ENCODE data around the gene PDGFA. TPM values are rescaled to one million over a fixed set of nuclear protein-coding genes. Genes with fewer than 3 reads are reported as not detected.

Gene PDGFA
- total RNA-seq, 2 donors from 2014 or later = 175 to 219 TPM

GRCh38 chr7:538764-539685 lies 19.4 kb upstream of the PDGFA start:
- Histone ChIP-seq H3K27ac (peak overlapping the region; percentile 58 to 64), H3K9me3 (no peaks in the 10 kb centered on the region), H3K4me1 (ENCODE audit: control insufficient read depth in 1 of 2, low read depth in 2 of 2) (peaks cover 27 to 42% of the 10 kb centered on the region in 2 donors), H3K4me3 (no peak overlapping the region), H3K27me3 (replicated peaks; ENCODE audit: insufficient read depth) (no peaks in the 10 kb centered on the region), H3K36me3 (no peaks in the 10 kb centered on the region)
- TF ChIP-seq CTCF (IDR thresholded peaks at IDR 0.05) = no peak
- ATAC-seq (ENCODE audit: insufficient number of reproducible peaks, low FRiP score, low read depth) (no peak), DNase-seq (ENCODE audit: low spot score) (no peak)

- H3K27ac ChIP-seq = peak overlapping the region; percentile 58 to 64
- TF ChIP-seq CTCF (IDR thresholded peaks at IDR 0.05) = no peak
- H3K36me3 ChIP-seq = no peaks in the 10 kb centered on the region
- H3K9me3 ChIP-seq = no peaks in the 10 kb centered on the region
- ATAC-seq (ENCODE audit: insufficient number of reproducible peaks, low FRiP score, low read depth) (peak; percentile 32), DNase-seq (ENCODE audit: low spot score) (no peak)
- peaks cover 25 to 36% of the 10 kb centered on the region in 2 donors for H3K4me1 ChIP-seq (ENCODE audit: control insufficient read depth in 1 of 2, low read depth in 2 of 2)
- no peaks in the 10 kb centered on the region for H3K27me3 ChIP-seq (replicated peaks; ENCODE audit: insufficient read depth)
- peak overlapping the region; percentile 32 for H3K4me3 ChIP-seq
Observed at GRCh38 chr7:537911-538634, 18.4 kb upstream of the PDGFA start.

- no peak for ATAC-seq (ENCODE audit: insufficient number of reproducible peaks, low FRiP score, low read depth)
- H3K9me3 ChIP-seq = no peaks in the 10 kb centered on the region
- DNase-seq (ENCODE audit: low spot score) = no peak
- no peak for TF ChIP-seq CTCF (IDR thresholded peaks at IDR 0.05)
- H3K36me3 ChIP-seq = no peaks in the 10 kb centered on the region
- no peak overlapping the region for H3K27ac ChIP-seq
- H3K27me3 ChIP-seq (replicated peaks; ENCODE audit: insufficient read depth) = no peaks in the 10 kb centered on the region
- H3K4me3 ChIP-seq = no peak overlapping the region
- peaks cover 16 to 21% of the 10 kb centered on the region in 2 donors for H3K4me1 ChIP-seq (ENCODE audit: control insufficient read depth in 1 of 2, low read depth in 2 of 2)
Observed at GRCh38 chr7:536231-536630, 16.6 kb upstream of the PDGFA start.

GRCh38 chr7:534959-535358 lies 15.3 kb upstream of the PDGFA start:
- peaks cover 16 to 21% of the 10 kb centered on the region in 2 donors for H3K4me1 ChIP-seq (ENCODE audit: control insufficient read depth in 1 of 2, low read depth in 2 of 2)
- H3K9me3 ChIP-seq = no peaks in the 10 kb centered on the region
- TF ChIP-seq CTCF (IDR thresholded peaks at IDR 0.05) = no peak
- H3K27me3 ChIP-seq (replicated peaks; ENCODE audit: insufficient read depth) = no peaks in the 10 kb centered on the region
- no peak overlapping the region for H3K27ac ChIP-seq
- DNase-seq (ENCODE audit: low spot score) (no peak), ATAC-seq (ENCODE audit: insufficient number of reproducible peaks, low FRiP score, low read depth) (no peak)
- no peaks in the 10 kb centered on the region for H3K36me3 ChIP-seq
- no peak overlapping the region for H3K4me3 ChIP-seq

GRCh38 chr7:534075-534474 lies 14.4 kb upstream of the PDGFA start:
- Histone ChIP-seq H3K9me3 (no peaks in the 10 kb centered on the region), H3K36me3 (no peaks in the 10 kb centered on the region), H3K4me1 (ENCODE audit: control insufficient read depth in 1 of 2, low read depth in 2 of 2) (peaks cover 15 to 17% of the 10 kb centered on the region in 2 donors), H3K27ac (no peak overlapping the region), H3K27me3 (replicated peaks; ENCODE audit: insufficient read depth) (no peaks in the 10 kb centered on the region), H3K4me3 (no peak overlapping the region)
- no peak for TF ChIP-seq CTCF (IDR thresholded peaks at IDR 0.05)
- ATAC-seq (ENCODE audit: insufficient number of reproducible peaks, low FRiP score, low read depth) (no peak), DNase-seq (ENCODE audit: low spot score) (no peak)
